GM12864 (cell line): ENCODE data around the gene ZYG11B.
"Not testable (repeated sequence)": the region's sequence is repeated elsewhere in the genome, so short reads cannot be mapped to it uniquely, and the experiment has no call there.

Experiments used
- DNase-seq: peaks from one replicate; pipeline ENCODE4 v3.0.0-alpha.2; 2011; ENCODE audit warnings: low read depth
- H3K4me3 ChIP-seq: 2 replicates; pipeline ENCODE4 v1.5.1; 2011; ENCODE audit warnings: mild to moderate bottlenecking, low read depth, low read length, control low read depth
- CTCF ChIP-seq: IDR thresholded peaks from 2 replicates; pipeline ENCODE4 v1.5.1; 2011; ENCODE audit warnings: low read depth, mild to moderate bottlenecking, moderate library complexity, low read length, control low read depth, inconsistent platforms; ENCODE audit errors: missing control alignments

ZYG11B gene

GRCh38 chr1:52746189-52746588 lies 19.9 kb downstream of the ZYG11B start:
- TF ChIP-seq CTCF = no peak
- H3K4me3 ChIP-seq = no peak overlapping the region
- DNase-seq = no peak

- no peak for TF ChIP-seq CTCF
- DNase-seq = no peak
- H3K4me3 ChIP-seq = no peak overlapping the region
These were observed 21.2 kb downstream of the ZYG11B start for GRCh38 chr1:52747450-52747849.

GRCh38 chr1:52748119-52748518 lies 21.9 kb downstream of the ZYG11B start:
- TF ChIP-seq CTCF = no peak
- DNase-seq = no peak
- no peak overlapping the region for H3K4me3 ChIP-seq

- DNase-seq, H3K4me3 ChIP-seq: not testable (repeated sequence)
These were observed 23.2 kb downstream of the ZYG11B start for GRCh38 chr1:52749496-52749895.

GRCh38 chr1:52750139-52750538 lies 23.9 kb downstream of the ZYG11B start:
- DNase-seq, H3K4me3 ChIP-seq: not testable (repeated sequence)

- TF ChIP-seq CTCF = no peak
- no peak for DNase-seq
- H3K4me3 ChIP-seq = no peak overlapping the region
These were observed 25.6 kb downstream of the ZYG11B start for GRCh38 chr1:52751589-52752483.

- no peak overlapping the region for H3K4me3 ChIP-seq
- no peak for DNase-seq
- no peak for TF ChIP-seq CTCF
These were observed 26.2 kb downstream of the ZYG11B start for GRCh38 chr1:52752484-52752826.

- DNase-seq = no peak
- TF ChIP-seq CTCF = no peak
- no peak overlapping the region for H3K4me3 ChIP-seq
These were observed 26.9 kb downstream of the ZYG11B start for GRCh38 chr1:52753169-52753568.
